NCI-H1436 treated with DMSO at 0.1 percent for 48 hours (cell line): ENCODE data around the gene GRB14.
"Not testable (repeated sequence)": the region's sequence is repeated elsewhere in the genome, so short reads cannot be mapped to it uniquely, and the experiment has no call there.

Experiments
- DNase-seq: peaks from one replicate; lab custom pipeline; 2025; lab: John Stamatoyannopoulos, UW

Gene GRB14

GRCh38 chr2:164558450-164558849, 62.8 kb downstream of the GRB14 start:
- no peak for DNase-seq

GRCh38 chr2:164554487-164554886, 66.8 kb downstream of the GRB14 start:
- no peak for DNase-seq

DNA sequence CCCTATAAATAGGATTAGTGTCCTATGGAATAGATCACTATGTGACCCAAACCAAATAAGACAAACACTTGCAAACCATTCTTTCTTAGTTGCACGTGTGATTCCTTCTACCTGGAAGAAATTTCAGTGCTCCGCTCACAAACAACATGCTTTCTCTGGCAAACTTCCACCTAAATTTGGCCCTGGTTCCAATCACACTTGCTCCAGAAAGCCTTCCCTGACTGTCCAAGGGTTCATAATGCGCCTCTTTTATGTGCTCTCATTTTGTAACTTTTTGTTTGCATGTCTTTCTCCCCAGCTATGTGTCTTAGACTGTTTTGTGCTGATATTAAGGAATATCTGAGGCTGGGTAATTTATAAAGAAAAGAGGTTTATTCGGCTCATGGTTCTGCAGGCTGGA, 69.8 kb downstream of the GRB14 start:
- DNase-seq: no peak

- not testable (repeated sequence) for DNase-seq
Measured at GRCh38 chr2:164549705-164550104, 71.6 kb downstream of the GRB14 start.

- no peak for DNase-seq
Measured at GRCh38 chr2:164545484-164545883, 75.8 kb downstream of the GRB14 start.

DNA sequence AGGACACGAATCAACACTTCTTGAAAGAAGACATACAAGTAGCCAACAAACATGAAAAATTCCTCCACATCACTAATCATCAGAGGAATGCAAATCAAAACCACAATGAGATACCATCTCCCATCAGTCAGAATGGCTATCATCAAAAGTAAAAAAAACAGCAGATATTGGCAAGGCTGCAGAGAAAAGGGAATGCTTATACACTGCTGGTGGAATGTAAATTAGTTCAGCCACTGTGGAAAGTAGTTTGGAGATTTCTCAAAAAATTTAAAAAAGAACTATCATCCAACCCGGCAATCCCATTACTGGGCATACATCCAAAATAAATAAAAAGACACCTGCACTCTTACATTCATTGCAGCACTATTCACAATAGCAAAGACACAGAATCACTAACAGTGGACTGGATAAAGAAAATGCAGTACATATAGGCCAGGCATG, 78.7 kb downstream of the GRB14 start:
- no peak for DNase-seq

DNA sequence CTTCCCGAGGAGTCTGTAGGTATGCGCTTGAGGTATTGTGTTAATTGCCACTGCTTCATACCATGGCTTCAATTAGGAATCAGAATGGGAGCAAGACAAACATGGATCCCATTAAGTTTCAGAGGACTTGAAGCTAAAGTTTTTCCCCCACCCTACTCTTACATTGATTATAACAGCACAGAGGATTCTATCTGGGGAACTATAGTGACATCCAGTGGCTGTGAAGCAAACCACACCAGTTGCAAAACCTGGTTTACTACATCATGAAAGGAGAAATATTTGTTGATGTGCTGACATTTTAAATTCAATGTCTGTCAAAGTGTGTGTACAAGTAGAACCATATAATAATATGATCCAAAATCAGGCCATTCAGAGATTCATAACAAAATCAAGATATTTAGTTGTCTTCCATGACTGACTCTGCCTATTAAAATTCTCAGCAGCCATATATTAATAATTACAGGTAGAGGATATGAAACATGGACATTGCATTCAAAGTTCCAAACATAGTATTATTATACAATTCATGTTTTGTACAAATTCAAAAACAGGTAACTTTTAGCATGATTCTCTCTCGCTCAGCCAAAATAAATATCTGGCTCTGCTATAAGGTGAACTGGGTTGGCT, 82.9 kb downstream of the GRB14 start:
- DNase-seq: peak; percentile 8

- DNase-seq: no peak
Measured at GRCh38 chr2:164535280-164536025, 85.8 kb downstream of the GRB14 start.

DNA sequence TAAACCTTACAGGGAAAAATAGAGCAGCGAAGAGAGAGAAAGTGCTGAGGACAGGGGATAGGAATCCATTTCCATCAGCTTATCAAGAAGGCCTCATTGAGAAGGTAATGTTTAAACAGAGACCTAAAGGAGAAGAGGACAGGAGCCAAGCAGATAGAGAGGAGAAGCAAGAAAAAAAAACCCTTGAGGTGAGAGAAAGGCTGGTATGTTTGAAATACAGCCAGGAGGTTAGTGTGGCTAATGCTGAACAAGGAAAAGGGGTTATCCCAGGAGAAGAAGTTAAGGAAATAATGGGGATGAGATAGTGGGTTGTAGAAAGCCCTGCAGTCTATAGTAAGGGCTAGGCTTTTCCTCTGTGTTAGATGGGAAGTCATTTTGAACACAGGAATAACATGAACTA, 90.8 kb downstream of the GRB14 start:
- DNase-seq: no peak

DNA sequence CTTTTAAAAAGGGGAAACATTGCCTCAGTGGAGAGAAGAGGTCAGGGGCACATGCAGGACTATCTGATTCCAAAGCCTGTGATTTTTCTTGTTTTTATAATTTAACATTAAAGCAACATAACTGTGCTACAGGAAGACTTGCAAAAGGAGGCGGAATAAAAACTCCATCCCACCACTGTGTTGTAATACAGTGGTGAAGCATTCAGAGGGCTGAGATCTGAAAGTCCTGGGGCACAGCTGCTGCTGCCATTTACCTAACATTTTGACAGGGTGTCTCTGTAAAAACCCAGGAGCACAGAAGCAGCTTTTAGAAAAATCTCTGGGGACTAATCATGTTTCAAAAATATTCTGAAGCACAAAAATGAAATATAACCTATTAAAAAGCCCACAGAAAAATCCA, 97.6 kb downstream of the GRB14 start:
- no peak for DNase-seq

DNA sequence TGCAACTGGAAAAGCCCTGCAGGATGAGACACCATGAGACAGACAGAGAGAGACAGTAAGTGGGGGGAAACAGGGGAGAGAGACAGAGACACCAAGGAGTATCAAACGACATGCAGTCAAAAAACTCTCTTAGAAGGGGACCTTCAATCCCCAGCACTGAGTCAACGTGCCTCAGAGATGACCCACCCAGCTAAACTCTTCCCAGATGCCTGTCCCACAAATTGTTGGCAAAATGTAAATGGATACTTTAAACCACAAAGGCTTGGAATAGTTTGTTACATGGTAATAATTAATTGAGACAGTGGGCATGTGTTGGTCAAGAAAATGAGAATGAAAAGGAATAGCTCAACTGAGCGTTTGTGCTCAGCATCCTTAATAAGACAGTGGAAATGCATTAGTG, 98.3 kb downstream of the GRB14 start:
- no peak for DNase-seq

DNA sequence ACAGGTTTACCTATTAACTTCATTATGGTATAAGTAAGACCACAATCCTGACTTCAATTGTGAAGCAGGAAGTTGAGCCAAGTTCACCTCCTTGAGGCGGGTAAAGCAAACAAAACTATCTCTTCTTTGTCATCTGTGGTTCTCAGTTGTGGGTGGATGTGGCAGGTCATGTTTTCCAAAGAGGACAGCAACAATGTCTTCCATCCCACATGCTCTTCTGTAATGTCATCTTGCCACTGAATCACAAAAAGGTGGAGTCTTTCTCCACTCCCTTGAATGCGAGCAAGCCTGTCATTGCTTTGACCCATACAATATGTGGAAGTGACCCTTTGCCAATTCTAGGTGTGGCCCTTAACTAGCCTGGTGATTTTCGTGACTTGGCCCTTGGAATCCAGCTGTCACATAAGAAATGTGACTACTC, 98.7 kb downstream of the GRB14 start:
- no peak for DNase-seq

GRCh38 chr2:164515734-164516133, 105.5 kb downstream of the GRB14 start:
- DNase-seq: no peak

GRCh38 chr2:164515030-164515429, 106.3 kb downstream of the GRB14 start:
- no peak for DNase-seq

DNA sequence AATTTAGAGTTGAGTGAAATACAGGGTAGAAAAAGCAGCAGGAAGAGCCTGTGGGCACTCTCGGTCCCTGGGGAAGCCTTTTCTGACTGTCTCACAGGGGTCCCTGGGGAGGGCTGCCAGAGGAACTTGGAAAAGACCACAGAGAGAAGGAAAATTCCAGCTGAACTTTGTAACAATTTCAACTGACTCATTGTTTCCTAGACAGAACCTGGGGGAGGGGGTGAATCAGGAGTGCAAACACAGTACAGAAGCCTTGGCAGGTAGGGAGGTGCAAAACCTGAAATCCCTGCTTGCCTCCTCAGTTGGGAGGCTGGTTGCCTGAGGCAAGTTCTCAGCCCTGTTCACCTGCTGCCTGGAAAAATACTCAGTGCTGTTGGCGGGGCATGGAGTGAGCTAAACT, 106.8 kb downstream of the GRB14 start:
- no peak for DNase-seq

DNA sequence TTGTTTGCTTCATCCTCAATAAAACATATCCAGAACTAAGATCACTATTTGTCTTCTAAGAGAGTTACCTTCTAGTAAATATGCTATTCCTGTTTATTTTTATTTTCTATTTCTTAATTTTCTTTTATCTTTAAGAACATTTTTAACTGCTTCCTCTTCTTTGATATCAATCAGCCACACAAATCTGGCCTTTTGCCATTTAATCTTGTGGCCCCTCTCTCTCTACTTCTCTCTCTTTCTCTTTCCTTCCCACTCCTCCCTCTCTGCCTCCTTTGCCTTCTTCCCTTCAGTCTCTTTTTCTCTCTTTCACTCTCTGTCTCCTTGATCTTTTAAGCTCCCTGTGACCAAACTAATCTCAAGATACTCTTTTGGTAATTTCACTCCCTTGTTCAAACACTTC, 108.4 kb downstream of the GRB14 start:
- no peak for DNase-seq

GRCh38 chr2:164511738-164512137, 109.5 kb downstream of the GRB14 start:
- no peak for DNase-seq

- no peak for DNase-seq
Measured at GRCh38 chr2:164510895-164511294, 110.4 kb downstream of the GRB14 start.

GRCh38 chr2:164509137-164509877, 112.0 kb downstream of the GRB14 start:
- no peak for DNase-seq

GRCh38 chr2:164504253-164504652, 117.0 kb downstream of the GRB14 start:
- no peak for DNase-seq

DNA sequence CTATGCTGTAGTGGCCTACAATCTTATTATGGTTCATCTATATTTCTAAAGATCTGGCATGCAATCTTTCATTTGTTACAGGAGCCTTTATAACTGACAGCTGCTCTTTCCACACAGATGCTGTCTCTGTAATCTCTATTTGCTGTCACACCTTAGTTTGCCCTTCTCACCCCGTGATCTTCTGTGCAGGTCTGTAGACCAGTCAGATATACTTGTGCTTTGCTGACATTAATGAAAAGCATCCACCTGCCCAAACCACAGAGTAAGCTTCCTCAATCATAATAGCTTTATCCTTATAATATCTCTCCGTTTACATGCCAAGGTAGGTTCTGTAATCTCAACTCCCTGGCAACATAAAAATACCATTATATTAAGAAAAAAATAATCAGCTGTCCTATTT, 122.4 kb downstream of the GRB14 start:
- no peak for DNase-seq

- no peak for DNase-seq
Measured at GRCh38 chr2:164496881-164497280, 124.4 kb downstream of the GRB14 start.

- no peak for DNase-seq
Measured at GRCh38 chr2:164496421-164496820, 124.9 kb downstream of the GRB14 start.
